TTC549 (cell line): ENCODE data around the gene AMIGO3.
"Not testable (repeated sequence)": the region's sequence is repeated elsewhere in the genome, so short reads cannot be mapped to it uniquely, and the experiment has no call there.

Experiments
- FAIRE-seq: peaks from 2 replicates; lab custom pipeline; 2012; peaks lifted over from hg19 to GRCh38; lab: Jason Lieb, UNC

AMIGO3 gene, protein sequence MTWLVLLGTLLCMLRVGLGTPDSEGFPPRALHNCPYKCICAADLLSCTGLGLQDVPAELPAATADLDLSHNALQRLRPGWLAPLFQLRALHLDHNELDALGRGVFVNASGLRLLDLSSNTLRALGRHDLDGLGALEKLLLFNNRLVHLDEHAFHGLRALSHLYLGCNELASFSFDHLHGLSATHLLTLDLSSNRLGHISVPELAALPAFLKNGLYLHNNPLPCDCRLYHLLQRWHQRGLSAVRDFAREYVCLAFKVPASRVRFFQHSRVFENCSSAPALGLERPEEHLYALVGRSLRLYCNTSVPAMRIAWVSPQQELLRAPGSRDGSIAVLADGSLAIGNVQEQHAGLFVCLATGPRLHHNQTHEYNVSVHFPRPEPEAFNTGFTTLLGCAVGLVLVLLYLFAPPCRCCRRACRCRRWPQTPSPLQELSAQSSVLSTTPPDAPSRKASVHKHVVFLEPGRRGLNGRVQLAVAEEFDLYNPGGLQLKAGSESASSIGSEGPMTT

DNA sequence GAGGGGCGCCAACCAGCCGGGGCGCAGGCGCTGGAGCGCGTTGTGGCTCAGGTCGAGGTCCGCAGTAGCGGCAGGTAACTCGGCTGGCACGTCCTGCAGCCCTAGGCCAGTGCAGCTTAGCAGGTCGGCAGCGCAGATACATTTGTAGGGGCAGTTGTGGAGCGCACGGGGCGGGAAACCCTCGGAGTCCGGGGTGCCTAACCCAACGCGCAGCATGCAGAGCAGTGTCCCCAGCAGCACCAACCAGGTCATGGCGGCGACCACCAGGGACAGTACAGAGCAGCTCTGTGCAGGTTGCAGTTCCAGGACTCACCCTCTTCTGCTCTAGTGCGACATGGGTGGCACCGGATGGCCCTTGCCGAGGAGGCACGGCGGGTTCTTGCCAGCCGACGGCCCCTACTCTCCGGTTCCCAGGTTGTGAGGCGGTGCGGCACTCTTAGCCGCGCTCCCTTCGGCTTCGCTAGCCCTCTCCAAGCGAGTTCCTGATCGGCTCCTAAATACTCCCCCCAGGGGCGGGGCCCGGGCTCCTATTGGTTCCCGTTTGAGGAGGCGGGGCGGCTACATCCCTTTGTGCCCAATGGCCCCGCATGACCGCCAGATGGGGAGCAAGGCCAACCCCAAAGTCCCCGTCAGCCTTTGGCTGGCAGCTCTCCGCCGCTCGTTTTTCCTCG lies at the start of gene AMIGO3:
AMIGO3 (minus strand) TSS at position 471 of the 671 bp plus-strand sequence; CDS start at position 252, 219 bp downstream.
- no peak for FAIRE-seq

GRCh38 chr3:49763981-49764380 lies 44.5 kb upstream of the AMIGO3 start:
- no peak for FAIRE-seq

DNA sequence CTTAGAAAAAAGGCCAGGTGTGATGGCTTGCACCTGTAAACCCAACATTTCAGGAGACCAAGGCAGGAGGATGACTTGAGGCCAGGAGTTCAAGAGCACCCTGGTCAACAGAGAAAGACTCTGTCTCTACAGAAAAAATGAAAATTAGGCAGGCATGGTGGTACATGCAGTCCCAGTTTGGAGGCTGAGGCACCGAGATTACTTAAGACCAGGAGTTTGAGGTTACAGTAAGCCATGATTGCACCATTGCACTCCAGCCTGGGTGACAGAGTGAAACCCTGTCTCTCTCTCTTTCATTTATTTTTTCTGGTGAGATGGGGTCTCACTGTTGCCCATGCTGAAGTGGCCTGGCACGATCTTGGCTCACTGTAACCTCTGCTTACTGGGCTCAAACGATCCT lies 42.2 kb upstream of the AMIGO3 start:
- no peak for FAIRE-seq

DNA sequence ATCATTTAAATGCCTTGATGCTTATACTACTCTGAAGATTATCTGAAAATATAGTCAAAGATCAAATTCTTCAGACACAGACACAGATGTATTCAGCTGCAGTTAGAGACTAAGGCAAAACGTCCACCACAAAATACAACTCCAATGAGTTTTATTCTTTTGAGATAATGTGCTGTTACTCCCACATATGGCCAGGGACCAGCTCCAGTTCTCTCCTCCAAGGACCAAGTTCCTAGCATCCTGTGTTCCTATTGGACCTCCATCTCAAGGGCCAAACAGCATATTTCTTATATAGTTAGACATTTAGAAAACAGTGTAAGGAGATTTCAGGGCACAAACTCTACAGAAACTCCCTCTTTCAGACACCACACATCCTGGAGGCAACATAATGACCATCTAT lies 39.7 kb upstream of the AMIGO3 start:
- FAIRE-seq: no peak

GRCh38 chr3:49757197-49757596 lies 37.7 kb upstream of the AMIGO3 start:
- no peak for FAIRE-seq

DNA sequence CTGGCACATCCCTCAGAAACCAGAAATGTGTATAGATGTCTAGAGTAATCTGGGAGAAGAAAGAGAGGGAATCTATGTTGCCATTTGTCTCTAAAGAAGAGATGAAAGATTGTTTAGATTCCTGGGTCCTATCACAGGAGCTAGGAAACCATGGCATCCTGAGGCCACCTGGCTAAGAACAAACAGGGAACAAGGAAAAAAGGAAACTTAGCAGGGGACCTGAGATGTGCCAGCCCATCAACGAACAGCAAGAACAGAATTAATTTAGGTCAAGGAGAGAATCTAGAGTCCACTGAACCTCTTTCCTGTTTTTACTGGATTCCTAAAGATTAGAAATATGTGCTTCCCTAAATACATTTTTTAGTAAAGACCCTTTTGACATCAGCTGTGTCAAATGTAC lies 36.6 kb upstream of the AMIGO3 start:
- no peak for FAIRE-seq

DNA sequence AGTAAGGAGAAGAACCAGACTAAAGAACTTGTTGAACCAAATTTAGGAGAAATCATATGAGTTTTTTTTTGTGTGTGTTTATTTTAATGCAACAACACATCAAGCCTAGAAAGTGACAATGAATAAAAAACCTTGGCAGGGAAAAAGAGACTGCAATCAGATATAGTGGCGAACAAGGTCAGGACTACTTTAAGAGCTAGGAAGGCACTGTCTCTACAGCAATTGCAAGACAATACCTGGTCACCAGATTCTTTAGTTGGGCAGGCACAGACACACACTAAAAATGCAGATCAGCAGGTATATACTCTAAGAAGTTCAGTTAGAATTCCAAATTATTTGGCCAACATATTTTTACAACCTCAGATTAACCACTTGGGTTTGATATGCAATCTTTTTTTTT lies 35.1 kb upstream of the AMIGO3 start:
- FAIRE-seq: no peak

DNA sequence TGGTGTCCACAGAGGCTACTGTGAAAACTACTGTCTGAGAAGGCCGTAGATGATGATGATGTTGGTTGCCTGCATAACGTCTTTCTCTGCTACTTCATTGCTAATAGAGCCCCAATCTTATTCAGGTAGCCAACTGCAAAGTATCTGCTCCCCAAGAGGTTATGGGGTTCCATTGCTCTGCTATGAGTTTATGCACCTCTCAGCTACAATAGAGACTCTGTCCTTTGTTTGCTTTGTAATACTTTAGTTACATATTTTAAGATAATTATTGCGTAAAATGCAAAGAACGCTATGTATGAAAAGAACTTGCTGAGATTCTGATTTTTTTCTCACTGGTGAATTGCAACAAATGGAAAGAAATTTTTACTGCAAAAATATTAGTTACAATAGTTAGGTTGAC lies 32.0 kb upstream of the AMIGO3 start:
- FAIRE-seq: no peak

DNA sequence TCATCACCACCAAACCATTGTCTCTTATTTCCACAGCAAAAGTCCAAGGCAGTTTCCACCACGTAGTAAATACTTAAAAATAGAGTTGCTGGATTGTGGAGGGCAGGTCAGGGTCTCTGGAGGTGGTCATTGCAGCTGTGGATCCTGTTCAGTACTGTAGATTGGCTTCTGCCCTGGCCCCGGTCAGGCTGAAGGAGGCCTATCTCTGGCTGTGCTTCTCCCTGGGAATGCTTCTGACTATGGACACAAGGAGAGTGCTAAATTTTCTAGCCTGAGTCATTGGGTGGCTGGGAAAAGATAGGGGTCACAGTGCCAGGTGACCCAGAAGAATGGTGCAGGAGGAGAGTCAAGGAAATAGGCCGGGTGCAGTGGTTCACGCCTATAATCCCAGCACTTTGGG lies 30.6 kb upstream of the AMIGO3 start:
- FAIRE-seq: no peak

- FAIRE-seq: not testable (repeated sequence)
Measured at GRCh38 chr3:49748874-49749273, 29.4 kb upstream of the AMIGO3 start.

- FAIRE-seq: no peak
Measured at GRCh38 chr3:49747792-49748480, 28.5 kb upstream of the AMIGO3 start.

GRCh38 chr3:49745986-49746385 lies 26.5 kb upstream of the AMIGO3 start:
- no peak for FAIRE-seq

- FAIRE-seq: no peak
Measured at GRCh38 chr3:49740427-49740826, 20.9 kb upstream of the AMIGO3 start.

- no peak for FAIRE-seq
Measured at GRCh38 chr3:49738067-49738713, 18.7 kb upstream of the AMIGO3 start.

- no peak for FAIRE-seq
Measured at GRCh38 chr3:49734752-49735151, 15.3 kb upstream of the AMIGO3 start.

GRCh38 chr3:49733551-49733950 lies 14.1 kb upstream of the AMIGO3 start:
- FAIRE-seq: no peak

DNA sequence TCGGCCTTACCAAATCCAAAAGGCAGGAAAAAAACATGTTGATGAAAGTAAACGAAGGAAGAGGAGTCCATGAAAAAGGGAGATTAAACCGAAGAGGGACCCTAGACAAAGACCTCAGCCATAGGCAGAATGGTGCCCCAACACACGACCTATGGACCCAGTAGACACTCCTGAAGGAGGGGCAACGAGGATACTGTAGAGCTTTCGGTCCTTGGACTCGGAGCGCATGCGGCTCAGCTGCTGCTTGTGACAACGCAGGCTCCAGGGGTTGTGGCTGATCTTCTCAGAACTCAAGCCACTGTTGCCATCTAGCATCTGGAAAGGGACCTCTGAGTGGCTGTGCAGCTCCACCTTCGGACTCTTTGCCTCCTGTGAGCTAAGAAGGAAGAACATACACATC lies 13.1 kb upstream of the AMIGO3 start:
- no peak for FAIRE-seq

DNA sequence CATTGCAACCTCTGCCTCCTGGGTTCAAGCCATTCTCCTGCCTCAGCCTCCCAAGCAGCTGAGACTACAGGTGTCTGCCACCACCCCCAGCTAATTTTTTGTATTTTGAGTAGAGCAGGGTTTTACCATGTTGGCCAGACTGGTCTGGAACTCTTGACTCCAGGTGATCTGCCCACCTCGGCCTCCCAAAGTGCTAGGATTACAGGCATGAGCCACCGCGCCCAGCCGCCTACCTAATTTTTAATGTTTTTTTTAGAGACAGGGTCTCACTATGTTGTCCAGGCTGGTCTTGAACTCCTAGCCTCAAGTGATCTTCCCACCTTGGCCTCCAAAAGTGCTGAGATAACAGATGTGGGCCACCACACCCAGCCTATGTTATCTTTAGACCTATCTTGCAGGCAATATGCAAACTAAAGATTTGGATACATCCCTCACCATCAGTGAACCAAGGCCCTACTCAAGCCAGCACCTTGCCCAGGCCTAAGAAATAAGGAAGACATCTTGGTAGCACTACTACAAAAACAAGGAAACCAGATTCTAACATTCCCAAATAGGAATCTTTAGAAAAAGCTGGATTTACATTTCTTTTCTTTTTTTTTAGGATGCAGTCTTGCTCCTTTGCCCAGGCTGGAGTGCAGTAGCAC lies 10.6 kb upstream of the AMIGO3 start:
- FAIRE-seq: no peak

- no peak for FAIRE-seq
Measured at GRCh38 chr3:49727924-49728361, 8.5 kb upstream of the AMIGO3 start.

DNA sequence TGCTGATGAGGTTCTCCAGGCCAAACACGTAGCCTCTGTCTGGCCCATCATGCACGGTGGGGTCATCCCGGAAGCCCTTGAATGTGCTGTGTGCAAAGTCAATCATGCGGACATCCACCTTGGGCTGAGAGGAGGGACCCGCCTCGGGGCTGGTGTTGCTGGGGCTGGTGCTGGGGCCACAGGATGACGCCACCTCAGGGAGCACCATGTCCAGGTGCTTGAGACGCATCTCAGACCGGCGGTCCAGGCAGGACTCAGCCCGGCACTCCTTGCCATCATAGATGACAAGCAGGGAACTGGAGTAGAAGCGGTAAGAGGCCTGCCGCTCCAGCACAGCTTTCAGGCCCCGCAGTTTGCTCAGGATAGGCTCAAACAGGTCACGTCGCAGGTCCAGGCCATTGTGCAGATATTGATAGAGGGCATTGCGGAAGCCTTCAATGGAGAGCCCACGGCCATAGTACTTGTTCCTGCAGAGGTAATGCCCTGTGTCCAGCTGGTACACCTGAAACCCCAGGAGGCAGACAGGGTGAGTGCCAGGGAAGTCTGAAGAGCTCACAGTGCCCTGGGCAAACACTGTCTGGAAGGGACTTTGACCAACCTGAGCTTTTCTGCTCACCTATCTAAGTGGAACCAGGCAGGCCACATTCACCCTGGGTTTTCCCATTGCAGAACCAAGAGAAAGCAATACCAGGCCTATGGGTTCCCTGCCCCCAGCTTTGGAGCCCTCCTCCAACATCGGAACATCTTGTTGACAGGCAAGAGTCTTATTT lies 7.9 kb upstream of the AMIGO3 start:
- FAIRE-seq: no peak
